ENCODE measurements around the gene DUSP5. TPM values are rescaled to one million over a fixed set of nuclear protein-coding genes. Genes with fewer than 3 reads are reported as not detected.

The DUSP5 gene
- total RNA-seq, 1 donor: 64.2 TPM

DNA sequence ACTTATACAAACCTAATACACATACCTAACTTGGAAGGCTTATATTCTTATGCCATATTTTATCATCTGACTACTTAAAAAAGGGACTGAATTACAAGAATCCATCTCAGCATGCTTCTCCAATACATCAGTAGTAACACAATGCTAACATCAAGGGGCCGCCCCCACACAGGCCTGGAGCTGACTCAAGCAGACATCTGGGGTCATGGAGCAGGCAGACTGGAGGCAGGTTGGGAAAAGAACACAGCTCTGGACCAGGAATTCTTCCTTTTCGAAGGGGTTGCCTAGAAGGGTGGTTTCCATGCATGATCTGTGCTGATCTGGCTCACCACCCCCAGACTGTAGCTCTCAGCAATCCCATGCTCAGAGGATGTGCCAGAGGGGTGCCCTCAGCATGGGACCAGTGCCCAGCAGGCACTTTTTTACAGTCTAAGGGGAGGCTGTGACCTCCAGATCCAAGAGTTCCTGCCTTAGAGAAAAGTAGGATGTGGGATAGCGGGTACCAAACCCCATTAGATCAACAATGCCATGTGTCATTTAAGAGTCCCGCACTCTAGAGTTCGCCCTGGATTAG lies 26.1 kb upstream of the DUSP5 start:
- H3K9me3 ChIP-seq (ENCODE audit: low read depth, low read length): no peaks in the 10 kb centered on the region
- no peaks in the 10 kb centered on the region for H3K27me3 ChIP-seq (ENCODE audit: insufficient read depth, low read length)
- H3K4me1 ChIP-seq (ENCODE audit: insufficient read depth, low read length): no peaks in the 10 kb centered on the region
- H3K4me3 ChIP-seq (ENCODE audit: low read length): no peak overlapping the region

DNA sequence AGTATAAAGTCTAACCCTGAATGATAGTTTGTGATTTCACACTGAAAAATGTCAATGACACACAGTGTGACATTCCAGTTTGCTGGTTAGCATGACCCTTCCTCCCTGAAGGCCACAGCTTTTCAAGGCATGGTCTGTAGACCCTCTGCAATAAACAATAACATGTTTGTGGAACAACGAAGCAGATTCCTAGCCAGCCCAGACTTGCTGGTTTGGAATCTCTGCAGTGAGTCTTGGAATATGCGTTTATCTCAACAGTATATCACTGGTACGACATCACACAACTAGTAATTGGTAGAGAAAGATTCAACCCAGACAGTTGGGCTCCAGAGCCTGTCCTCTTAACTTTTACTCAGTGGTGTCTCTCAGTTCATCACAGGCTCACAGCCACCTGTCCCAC lies 23.7 kb upstream of the DUSP5 start:
- Histone ChIP-seq H3K4me3 (ENCODE audit: low read length) (no peak overlapping the region), H3K27me3 (ENCODE audit: insufficient read depth, low read length) (no peaks in the 10 kb centered on the region), H3K9me3 (ENCODE audit: low read depth, low read length) (no peaks in the 10 kb centered on the region), H3K4me1 (ENCODE audit: insufficient read depth, low read length) (no peaks in the 10 kb centered on the region)

DNA sequence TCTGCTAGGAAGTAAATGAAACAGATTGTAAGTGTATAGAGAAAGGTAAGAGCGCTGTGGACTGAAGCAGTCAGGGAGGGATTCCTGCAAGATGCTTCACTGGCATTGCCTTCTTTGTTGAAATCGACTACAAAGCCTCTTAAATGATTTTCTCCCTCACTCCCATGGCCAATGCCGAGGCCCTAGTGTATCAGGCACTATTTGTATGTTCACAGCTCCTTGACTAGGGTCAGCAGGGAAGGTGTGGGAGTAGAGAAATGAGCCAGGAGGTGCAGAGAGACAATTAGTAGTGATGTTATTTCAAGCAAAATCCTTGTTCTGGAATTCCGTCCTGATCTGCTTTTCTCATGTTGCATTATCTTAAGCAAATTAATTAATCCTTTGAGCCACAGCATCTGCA lies 22.9 kb upstream of the DUSP5 start:
- Histone ChIP-seq H3K9me3 (ENCODE audit: low read depth, low read length) (no peaks in the 10 kb centered on the region), H3K4me3 (ENCODE audit: low read length) (no peak overlapping the region), H3K27me3 (ENCODE audit: insufficient read depth, low read length) (no peaks in the 10 kb centered on the region), H3K4me1 (ENCODE audit: insufficient read depth, low read length) (no peaks in the 10 kb centered on the region)

DNA sequence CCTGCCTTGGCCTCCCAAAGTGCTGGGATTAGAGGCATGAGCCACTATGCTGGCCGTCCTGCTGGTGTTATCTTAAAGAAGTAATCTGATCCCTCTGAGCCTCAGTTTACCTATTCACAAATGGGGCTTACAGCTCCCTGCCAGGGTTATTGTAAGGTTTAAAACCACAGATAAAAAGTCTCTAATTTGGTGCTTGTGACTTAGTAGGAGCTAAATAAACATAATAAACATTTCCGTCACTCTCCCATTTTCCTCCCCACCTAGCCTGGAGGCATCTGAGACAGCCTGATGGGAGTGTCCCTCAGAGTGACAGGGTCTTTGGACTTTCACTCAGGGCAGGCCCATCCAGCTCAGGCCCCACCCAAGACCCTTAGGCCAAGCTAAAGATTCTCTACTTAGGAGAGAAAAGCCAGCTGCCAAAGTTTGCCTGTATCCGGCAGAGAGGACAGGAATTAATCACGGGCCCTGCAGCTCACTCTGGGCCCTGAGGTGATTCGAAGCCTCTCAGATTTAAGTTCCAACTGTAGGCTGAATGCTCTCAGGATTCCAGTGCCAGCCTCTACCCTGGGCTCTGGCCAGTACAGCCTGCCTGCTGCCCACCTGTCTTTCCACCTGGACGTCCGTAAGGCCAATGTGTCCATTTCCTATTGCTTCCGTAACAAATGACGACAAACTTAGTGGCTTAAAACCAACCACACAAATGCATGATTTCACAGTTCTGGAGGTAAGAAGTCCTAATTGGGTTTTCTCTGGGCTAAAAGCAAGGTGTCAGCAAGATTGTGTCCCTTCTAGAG lies 21.8 kb upstream of the DUSP5 start:
- H3K4me1 ChIP-seq (ENCODE audit: insufficient read depth, low read length): no peaks in the 10 kb centered on the region
- no peak overlapping the region for H3K4me3 ChIP-seq (ENCODE audit: low read length)
- no peaks in the 10 kb centered on the region for H3K9me3 ChIP-seq (ENCODE audit: low read depth, low read length)
- H3K27me3 ChIP-seq (ENCODE audit: insufficient read depth, low read length): no peaks in the 10 kb centered on the region

DNA sequence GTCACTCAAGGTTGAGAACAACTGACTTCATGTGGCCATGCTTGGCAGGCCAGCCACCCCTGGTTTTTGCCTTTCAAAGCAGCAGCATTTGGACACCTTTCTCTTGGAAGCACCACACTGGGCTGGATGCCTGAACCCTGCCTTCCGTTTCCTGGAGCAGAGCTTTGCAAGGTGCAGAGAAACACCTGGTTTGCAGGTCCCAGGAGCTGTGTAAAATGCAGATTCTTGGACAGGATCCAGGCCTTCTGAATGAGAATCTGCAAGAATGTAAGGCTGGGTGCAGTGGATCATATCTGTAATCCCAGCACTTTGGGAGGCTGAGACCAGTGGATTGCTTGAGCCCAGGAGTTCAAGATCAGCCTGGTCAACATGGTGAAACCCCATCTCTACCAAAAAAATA lies 18.0 kb upstream of the DUSP5 start:
- Histone ChIP-seq H3K4me1 (ENCODE audit: insufficient read depth, low read length) (no peaks in the 10 kb centered on the region), H3K4me3 (ENCODE audit: low read length) (no peak overlapping the region), H3K27me3 (ENCODE audit: insufficient read depth, low read length) (no peaks in the 10 kb centered on the region), H3K9me3 (ENCODE audit: low read depth, low read length) (no peaks in the 10 kb centered on the region)

DNA sequence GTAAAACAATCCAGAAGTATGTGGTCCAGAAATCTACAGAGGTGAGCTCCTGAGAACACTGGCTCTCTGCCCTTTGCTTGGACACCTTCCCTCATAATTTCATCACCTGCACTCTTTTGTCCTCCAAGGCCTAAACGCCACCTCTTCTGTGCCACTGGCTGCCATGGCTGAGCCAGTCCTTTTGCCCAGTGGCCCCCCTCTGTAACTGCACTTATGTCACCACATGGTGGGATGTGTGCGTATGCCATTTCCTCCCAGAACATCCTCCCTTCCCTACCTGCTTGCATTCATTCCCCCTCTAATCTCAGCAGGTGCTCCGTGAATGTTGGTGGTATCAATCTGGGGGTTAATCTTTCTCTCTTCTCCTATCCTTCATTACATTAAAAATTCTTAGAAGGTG lies 17.3 kb upstream of the DUSP5 start:
- no peaks in the 10 kb centered on the region for H3K9me3 ChIP-seq (ENCODE audit: low read depth, low read length)
- H3K4me3 ChIP-seq (ENCODE audit: low read length): no peak overlapping the region
- no peaks in the 10 kb centered on the region for H3K4me1 ChIP-seq (ENCODE audit: insufficient read depth, low read length)
- H3K27me3 ChIP-seq (ENCODE audit: insufficient read depth, low read length): peaks cover 3% of the 10 kb centered on the region

DNA sequence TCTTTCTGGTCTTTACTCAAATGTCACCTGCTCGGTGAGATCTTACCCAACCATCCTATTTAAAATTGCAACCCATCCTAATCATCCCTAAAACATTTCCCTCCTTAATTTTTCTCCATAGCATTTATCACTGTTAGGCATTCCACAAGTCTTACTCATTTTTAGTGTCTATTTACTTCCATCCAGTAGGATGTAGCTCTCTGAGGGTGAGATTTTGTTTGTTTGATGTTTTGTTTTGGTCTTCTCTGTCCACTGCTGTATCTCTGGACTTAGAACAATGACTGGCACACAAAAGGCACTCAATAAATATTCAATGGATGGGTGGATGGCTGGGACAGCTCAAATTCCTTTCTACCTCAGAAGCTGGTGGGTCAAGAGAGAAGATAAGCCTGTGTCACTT lies 15.8 kb upstream of the DUSP5 start:
- no peak overlapping the region for H3K4me3 ChIP-seq (ENCODE audit: low read length)
- H3K27me3 ChIP-seq (ENCODE audit: insufficient read depth, low read length): peaks cover 3% of the 10 kb centered on the region
- no peaks in the 10 kb centered on the region for H3K9me3 ChIP-seq (ENCODE audit: low read depth, low read length)
- no peaks in the 10 kb centered on the region for H3K4me1 ChIP-seq (ENCODE audit: insufficient read depth, low read length)

DNA sequence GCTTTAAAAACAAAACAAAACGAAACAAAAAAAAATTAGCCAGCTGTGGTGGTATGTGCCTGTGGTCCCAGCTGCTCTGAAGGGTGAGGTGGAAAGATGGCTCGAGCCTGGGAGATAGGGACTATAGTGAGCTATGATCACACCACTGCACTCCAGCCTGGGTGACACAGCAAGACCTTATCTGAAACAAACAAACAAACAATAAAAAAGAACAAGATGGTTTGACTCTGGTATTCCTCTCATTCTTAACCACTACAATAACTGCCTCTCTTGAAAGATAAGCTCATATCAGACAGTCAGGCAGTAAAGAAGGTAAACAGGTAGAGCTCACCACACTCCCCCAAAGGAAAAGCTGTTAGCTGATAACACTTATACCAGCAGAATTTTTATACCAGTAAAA lies 14.1 kb upstream of the DUSP5 start:
- H3K27me3 ChIP-seq (ENCODE audit: insufficient read depth, low read length): peaks cover 5% of the 10 kb centered on the region
- H3K4me3 ChIP-seq (ENCODE audit: low read length): no peak overlapping the region
- H3K4me1 ChIP-seq (ENCODE audit: insufficient read depth, low read length): no peaks in the 10 kb centered on the region
- H3K9me3 ChIP-seq (ENCODE audit: low read depth, low read length): no peaks in the 10 kb centered on the region

DNA sequence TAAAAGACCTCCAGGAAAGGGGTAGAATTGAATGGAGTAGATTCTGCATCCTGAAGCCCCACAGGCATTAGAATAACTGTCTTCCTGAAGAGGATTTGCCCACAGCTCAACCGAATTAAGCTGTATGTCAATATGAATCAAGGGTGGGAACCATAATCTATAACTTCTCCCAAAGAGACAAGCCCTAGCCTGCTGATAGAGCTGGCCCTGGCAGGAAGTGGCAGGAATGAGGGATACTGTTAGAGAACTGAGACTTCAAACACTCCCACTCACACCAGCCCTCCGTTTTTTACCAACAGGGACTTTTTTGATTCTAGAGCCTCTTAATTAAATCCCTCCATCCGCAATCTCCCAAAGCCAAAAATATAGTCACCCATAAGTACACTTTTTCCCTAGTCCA lies 12.2 kb upstream of the DUSP5 start:
- Histone ChIP-seq H3K4me3 (ENCODE audit: low read length) (no peak overlapping the region), H3K9me3 (ENCODE audit: low read depth, low read length) (no peaks in the 10 kb centered on the region), H3K27me3 (ENCODE audit: insufficient read depth, low read length) (peaks cover 13% of the 10 kb centered on the region), H3K4me1 (ENCODE audit: insufficient read depth, low read length) (no peaks in the 10 kb centered on the region)

DNA sequence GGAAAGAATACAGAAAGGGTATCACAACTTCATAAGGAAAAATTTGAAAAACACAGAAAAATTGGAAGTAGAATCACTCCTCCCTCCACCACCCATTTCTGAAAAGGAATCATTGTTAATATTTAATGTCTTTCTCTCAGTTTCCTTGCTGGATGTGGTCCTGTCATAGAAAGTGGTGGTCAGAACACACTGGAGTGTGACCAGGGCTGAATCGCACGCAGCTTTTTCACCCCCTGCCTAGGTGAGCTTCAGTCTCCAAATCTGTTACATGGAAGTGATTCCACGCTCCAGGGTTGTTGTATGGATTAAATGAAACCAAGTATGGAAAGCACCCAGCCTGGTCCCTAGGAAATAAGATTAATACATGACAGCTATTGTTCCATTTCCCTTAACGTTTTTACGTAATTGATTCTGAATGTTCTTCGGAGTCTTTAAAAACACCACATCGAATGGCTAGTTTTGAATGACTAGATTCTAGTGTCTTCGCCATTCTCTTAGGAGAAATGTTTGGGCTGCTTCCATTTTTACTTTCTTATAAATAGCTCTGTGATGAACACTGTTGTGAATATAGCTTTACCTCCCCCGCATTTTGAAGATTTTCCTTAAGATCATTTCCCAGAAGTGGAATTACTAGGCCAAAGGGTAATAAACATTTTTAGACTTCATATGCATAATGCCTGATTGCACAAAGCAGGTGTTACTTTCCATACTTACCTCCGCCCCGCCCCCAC lies 10.9 kb upstream of the DUSP5 start:
- Histone ChIP-seq H3K4me3 (ENCODE audit: low read length) (no peak overlapping the region), H3K27me3 (ENCODE audit: insufficient read depth, low read length) (peaks cover 13% of the 10 kb centered on the region), H3K4me1 (ENCODE audit: insufficient read depth, low read length) (no peaks in the 10 kb centered on the region), H3K9me3 (ENCODE audit: low read depth, low read length) (no peaks in the 10 kb centered on the region)

DNA sequence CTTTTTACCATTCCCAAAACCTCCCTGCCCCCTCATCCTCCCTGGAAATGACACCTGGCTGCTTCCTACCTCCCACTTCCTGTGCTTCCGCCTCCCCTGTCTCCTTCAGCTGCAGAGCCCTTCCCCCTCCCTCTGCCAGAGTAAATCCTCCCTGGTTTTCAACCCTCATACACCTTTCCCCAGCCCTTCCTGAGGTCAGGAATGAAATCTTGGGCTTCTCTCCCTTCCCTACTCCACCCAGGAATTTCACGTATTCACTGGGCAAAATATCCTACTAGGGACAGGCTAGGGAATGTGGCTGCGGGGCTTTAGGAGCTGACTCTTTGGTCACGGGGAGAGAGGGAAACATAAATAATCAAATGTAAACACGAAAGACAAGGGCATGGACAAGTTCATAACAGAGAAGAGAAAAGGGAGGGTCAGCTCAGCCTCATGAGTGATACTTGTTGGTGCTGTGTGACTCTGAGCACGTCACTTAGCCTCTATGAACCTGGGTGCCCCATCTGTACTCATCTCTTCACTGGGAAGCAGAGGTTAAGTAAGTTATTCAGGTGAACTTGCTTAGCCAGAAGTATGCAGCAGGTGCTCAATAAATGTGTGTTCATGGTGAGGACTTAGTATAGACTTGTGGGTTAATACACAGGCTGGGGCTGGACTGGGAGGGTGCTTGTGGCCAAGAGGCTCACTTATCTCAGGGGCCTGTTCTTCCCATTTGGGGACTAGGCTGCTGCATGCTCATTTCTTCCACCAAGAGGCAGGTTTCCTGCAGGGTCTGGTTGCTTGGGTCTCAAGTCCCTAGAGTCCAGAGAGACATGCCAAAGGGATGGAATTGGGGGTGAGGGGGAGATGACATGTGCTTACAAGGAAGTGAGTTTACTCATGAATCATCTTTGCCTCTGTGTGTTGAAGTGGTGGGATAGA lies 10.0 kb upstream of the DUSP5 start:
- Histone ChIP-seq H3K27me3 (ENCODE audit: insufficient read depth, low read length) (peaks cover 13% of the 10 kb centered on the region), H3K4me3 (ENCODE audit: low read length) (no peak overlapping the region), H3K4me1 (ENCODE audit: insufficient read depth, low read length) (no peaks in the 10 kb centered on the region), H3K9me3 (ENCODE audit: low read depth, low read length) (no peaks in the 10 kb centered on the region)

DNA sequence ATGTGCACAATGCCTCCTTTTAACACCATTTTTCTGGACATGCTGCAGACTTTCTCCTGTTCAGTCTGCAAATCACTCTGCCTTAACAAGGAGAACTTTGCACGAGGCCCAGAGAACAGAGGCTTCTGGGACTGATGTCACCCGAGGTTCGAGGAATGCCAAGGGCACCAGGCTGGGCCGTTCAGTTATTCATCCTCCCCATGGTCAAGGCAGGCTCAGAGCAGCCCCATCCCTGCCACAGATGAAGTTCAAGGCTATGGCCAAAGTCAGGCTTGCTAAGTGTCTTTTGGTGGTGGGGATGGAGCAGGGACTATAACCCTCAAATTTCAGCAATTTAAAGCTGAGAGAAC lies 9.4 kb upstream of the DUSP5 start:
- Histone ChIP-seq H3K9me3 (ENCODE audit: low read depth, low read length) (no peaks in the 10 kb centered on the region), H3K4me3 (ENCODE audit: low read length) (no peak overlapping the region), H3K27me3 (ENCODE audit: insufficient read depth, low read length) (peaks cover 13% of the 10 kb centered on the region), H3K4me1 (ENCODE audit: insufficient read depth, low read length) (no peaks in the 10 kb centered on the region)

DNA sequence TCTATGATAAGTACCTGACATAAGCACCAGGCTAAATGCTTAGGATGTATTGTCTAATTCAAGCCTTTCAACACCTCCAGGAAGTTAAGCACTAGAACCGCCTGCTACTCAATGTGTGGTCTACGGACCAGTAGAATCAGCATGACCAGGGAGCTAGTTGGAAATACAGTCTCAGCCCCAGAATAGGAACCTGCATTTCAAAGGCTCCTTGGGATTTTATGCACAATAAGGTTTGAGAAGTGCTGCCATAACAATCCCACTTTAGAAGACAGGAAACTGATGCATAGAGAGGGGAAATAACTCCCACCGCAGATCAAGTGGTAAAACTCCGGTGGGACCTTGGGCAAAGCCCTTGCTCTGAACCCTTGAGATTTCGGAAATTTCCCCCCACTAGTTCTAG lies 8.8 kb upstream of the DUSP5 start:
- no peaks in the 10 kb centered on the region for H3K4me1 ChIP-seq (ENCODE audit: insufficient read depth, low read length)
- peaks cover 13% of the 10 kb centered on the region for H3K27me3 ChIP-seq (ENCODE audit: insufficient read depth, low read length)
- no peak overlapping the region for H3K4me3 ChIP-seq (ENCODE audit: low read length)
- no peaks in the 10 kb centered on the region for H3K9me3 ChIP-seq (ENCODE audit: low read depth, low read length)

DNA sequence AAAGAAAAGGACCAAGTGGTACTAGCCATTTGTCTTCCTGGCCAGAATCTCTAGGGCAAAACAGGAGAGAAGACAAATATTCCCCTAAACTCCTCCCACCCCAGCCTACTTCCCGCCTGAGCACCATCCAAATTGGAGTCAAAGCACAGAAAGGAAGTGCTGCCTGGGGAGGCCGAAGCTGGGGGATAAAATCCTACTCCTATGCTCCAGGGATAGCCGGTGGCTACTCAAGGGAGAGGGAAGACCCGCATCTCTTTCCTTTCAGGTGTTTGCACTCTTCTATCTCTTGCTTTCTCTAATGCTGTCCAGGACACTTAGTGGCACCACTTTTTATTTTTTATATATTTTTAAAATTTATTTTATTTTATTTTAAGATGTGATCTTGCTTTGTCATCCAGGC lies 7.1 kb upstream of the DUSP5 start:
- Histone ChIP-seq H3K4me1 (ENCODE audit: insufficient read depth, low read length) (peaks cover under 1% of the 10 kb centered on the region), H3K27me3 (ENCODE audit: insufficient read depth, low read length) (peaks cover 10% of the 10 kb centered on the region), H3K9me3 (ENCODE audit: low read depth, low read length) (no peaks in the 10 kb centered on the region), H3K4me3 (ENCODE audit: low read length) (no peak overlapping the region)

DNA sequence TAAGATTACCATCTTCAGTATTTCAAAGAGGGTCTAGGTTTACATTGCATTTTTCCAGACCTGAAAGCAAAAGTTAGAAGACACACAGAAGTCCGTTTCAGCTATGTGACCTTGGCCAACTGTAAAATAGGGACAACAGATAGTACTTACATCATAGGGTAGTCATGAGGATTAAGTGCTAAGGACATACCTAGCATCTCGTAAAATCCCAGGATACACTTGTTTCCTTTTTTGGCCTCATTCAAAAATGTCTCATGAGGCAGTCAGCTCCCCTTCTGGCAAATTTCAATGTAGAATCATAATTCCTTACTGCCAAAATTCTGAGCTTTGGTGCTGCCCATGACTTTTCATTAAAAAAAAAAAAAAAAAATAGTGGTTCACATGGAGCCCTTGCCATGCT lies 6.4 kb upstream of the DUSP5 start:
- Histone ChIP-seq H3K4me1 (ENCODE audit: insufficient read depth, low read length) (peaks cover 7% of the 10 kb centered on the region), H3K9me3 (ENCODE audit: low read depth, low read length) (no peaks in the 10 kb centered on the region), H3K27me3 (ENCODE audit: insufficient read depth, low read length) (peaks cover 10% of the 10 kb centered on the region), H3K4me3 (ENCODE audit: low read length) (no peak overlapping the region)

Measured in mononuclear cell (primary cell).